Glomerular endothelial cell (primary cell): Measurements from ENCODE around the gene PRF1. TPM values are rescaled to one million over a fixed set of nuclear protein-coding genes. Genes with fewer than 3 reads are reported as not detected.
"Not testable (repeated sequence)": the region's sequence is repeated elsewhere in the genome, so short reads cannot be mapped to it uniquely, and the experiment has no call there.

ENCODE experiments used
- DNase-seq: peaks from one replicate; pipeline ENCODE4 v3.0.0-alpha.2; 2011; ENCODE audit warnings: low read depth, low spot score; ENCODE audit errors: extremely low read depth
- total RNA-seq: library from RNA; depleted of rRNA; stranded (reverse); fragments of >200 nt; gene quantifications from 2 replicates; pipeline ENCODE4 v1.2.3, GENCODE V29; 2015

Gene PRF1
- total RNA-seq, 1 donor from 2014 or later: not detected

DNA sequence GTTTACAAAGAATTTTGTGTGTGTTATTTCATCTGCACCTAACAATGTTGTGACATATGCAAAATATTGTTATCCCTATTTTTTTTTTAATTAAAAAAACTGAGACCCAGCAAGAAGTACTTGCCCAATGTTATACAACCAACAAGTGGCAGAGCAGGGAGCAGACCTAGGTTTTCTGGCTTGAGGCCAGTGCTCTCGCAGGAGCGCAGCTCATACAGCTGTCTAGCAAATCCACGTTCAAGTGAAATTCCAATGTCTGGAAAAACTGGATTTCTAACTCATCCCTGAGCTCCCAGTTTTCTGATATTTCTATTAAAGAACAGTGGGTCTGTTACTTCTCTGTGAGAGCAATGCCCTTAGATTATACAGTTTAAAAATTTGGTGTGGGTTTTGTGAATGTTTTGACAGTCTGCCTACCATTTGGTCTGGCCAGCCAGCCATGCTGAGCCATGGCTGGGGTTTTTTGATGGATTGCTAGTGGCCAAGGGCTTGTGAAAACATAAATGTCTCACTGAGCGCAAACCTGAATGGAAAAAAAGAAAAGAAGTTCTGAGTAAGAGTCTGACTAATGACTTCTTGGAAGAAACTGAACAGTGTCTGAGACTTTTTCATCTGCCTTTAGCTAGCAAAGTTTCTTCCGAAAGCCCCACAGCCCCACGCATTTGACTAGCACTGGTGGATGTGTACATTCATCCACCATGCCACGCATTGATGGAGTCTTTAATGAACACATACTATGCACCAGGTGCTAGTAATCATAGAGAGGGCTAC lies 15.4 kb upstream of the PRF1 start:
- DNase-seq: no peak

DNA sequence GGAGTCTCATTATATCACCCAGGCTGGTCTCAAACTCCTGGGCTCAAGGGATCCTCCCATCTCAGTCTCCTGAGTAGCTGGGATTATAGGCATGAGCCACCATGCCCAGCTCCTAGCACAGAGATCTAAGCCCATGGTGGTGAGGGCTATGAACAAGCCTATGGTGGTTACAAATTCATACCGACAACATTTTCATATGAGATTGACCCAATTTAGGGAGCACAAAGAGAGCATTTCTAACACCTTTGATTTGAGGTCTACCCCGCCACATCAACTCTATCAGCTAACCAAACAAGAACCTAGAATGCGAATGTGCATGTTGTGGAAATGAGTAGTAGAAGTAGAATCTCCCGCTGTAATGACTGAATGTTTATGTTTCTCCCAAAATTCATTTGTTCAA lies 14.2 kb upstream of the PRF1 start:
- DNase-seq: no peak

DNA sequence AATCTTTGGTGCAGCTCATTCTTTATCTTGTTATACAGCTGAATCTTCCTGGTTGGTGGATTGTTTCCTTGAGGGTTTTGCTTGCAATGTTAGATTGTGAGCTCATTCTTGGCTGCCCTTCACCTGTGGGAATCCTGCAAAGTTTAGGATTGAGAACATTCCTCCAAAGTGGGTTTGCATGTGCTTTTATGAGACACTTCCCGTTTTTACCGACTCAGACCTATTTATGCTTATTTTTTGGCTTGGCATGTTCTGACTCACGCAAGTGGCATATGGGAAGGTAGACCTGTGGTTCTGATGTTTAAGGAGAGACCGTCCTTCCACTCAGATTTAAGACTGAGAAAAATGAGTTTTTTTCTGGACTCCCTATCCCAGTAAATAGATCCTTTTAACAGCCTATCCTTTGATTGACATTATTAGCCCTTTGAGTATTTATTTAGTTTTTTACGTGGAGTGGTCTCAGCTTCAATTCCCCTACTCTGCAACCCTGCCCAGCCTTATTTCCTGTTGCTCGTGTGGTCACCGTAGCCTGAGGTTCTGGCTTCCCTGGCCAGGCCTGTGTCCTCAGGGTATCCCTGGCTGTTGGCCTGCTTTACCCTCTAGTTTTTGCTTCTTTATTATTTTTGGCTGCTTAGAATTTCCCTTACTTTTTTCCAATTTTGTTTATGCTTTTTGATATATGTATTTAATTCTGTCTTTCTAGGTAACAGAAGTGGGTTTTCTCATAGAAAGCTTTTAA lies 13.4 kb upstream of the PRF1 start:
- DNase-seq: no peak

DNA sequence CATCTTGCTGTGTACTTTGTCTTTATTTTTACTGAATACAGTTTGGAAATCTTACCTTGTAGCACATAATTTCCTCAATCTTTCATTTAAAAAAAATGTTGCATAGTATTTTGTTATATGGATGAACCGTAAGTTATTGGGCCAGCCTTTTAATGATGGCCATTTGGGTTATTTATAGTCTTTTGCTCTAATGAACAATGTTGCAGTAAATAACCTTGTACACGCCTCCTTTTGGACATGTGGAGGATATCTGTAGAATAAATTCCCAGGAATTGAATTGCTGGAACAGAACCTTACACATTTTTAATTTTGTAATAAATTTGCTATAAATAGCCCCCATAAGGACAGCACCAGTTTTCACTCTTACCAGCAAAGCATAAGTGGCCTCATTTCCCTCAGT lies 12.7 kb upstream of the PRF1 start:
- DNase-seq: no peak

DNA sequence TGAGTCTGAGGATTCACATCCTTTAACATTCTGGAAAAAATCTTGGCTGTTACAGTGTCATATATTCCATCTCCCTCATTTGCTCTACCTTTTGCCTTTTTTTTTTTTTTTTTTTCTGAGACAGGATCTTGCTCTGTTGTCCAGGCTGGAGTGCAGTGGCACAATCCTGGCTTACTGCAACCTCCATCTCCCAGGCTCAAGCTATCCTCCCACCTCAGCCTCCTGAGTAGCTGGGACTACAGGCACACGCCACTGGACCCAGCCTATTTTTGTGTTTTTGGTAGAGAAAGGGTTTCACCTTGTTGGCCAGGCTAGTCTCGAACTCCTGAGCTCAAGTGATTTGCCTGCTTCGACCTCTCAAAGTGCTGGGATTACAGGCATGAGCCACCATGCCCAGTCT lies 11.8 kb upstream of the PRF1 start:
- DNase-seq: not testable (repeated sequence)

DNA sequence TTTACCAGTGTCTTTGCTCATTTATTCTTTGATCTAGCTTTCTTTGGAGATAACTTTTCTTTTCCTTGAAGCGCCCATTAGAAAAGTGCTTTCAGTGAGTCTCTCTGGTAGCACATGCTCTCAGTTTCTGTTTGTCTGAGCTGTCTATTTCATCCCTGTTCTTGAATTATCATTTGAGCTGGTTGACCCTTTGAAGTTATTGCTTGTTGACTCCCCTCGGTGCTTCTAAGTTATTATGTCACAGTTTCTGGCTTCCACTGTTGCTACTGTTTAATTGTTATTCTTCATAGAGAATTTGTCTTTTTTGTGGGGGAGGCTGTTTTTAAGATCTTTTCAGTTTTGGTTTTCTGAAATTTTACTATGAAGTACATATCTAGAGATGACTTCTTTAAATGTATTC lies 11.4 kb upstream of the PRF1 start:
- no peak for DNase-seq

DNA sequence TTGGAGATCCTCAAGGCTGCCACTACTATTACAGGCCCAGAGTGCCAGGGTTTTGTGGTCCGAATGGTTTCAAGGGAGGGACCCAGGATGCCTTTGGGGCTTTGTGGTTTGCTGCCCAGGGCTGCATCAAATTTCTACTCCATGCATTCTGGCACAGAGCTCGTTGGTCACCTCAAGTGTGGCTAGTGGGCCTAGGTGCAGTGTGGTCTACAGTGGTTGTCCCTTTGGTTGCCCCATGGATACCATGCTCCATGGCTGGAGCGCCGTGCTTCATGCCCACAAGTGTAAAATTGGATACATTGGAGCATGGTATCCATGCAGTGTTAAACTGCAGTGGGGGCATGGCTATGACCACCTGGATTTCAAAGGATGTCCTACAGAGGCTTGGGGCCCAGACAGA lies 5.4 kb upstream of the PRF1 start:
- DNase-seq: no peak

DNA sequence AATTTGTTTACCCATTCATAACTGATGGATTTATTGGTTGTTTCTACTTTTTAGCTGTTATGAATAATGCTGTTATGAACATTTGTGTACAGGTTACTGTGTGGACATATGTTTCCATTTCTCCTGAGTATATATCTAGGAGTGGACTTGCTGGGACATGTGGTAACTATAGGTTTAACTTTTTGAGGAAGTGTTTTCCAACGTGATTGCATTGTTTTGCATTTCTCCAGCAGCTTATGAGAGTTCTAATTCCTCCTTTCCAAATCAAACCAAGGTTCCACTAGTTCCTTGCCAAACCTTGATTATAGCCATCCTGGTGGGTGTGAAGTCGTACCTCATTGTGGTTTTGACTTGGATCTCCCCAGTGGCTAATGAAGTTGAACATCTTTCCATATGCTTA lies 2.6 kb upstream of the PRF1 start:
- DNase-seq: no peak

DNA sequence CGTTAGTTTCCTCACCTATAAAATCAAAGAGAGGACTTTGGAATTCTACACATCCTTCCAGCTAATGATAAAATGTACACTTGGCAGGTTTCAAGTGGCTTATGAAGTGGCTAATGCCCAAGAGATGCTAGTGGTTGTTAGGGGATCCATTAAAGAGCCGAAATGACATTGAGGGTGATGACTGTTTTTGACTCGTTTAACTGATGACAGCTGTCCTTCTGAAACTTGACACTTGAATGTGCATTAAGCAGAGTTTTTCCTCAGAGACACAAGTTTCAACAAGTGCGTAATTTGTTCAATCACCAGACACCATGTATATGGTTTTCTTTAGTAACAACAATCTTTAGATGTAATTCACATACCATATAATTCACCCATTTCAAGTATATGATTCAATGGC lies 1.6 kb upstream of the PRF1 start:
- DNase-seq: no peak

DNA sequence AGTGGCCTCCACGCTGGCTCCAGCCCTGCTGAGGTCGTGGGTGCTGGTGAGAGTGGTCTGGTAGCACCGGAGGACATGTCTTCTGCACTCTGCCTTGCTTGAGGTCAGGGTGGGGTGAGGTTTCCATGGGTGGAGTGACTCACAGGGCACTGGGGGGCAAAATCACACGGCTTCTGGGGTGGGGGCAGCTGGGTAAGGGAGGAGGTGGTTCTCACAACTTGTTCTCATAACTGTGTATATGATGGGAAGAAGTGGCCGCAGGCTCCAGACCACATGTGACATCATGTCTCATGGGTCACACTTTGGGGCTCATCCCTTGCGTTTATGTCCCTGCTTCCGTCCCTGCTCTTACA lies 884 bp upstream of the PRF1 start:
- no peak for DNase-seq

DNA sequence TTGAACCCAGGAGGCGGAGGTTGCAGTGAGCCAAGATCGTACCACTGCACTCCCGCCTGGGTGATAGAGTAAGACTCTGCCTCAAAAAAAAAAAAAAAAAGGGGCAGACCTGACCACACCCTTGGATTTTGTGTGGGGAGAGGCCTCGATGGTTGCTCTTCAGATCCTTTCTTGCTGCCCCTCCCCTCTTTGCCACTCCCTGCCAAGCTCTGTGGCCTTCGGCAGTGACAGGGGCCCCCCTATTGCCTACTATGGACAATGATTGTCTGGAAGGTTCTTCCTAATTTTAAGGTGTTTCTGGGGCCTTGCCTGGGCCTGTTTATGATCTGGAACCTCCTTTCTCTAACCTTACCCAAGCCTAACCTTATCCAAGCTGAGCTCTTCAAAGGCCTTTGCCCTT lies 795 bp downstream of the PRF1 start:
- DNase-seq: no peak

DNA sequence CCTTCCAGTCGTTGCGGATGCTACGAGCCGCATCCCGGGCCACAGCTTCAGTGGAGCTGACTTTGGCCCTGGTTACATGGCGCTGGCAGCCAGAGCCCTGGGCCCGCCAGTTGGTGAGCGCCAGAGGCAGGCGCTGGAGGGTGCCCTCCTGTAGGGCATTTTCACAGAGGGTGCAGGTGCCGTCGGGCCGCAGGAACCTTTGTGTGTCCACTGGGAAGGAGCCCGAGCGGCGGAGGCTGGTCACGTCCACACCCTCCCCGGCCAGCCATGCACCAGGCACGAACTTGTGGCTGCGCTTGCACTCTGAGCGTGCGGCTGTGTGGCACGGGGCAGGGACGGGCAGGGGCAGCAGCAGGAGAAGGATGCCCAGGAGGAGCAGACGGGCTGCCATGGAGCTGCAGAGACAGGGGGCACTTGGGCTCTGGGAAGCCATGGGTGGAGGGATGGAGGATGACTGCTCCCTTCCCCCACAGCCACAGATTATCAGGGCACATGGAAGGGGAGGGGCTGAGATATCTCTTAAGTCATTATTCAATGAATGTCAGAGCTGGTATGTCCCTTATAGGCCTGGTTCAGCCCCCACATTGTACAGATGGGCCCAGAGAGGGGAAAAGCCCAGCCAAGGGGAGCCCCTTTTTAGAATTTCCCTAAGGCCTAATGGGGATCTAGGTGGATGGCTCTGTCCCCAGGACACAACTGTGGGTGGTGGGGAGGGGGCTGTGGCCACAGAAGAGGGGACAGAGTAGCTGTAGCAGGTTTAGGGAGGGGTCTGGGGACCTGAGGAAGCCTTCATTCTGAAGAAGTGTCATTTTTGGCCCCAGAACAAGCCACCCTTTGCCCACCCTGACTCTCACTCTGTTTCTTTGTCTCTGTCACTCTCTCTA lies 1.8 kb downstream of the PRF1 start:
- DNase-seq: no peak

DNA sequence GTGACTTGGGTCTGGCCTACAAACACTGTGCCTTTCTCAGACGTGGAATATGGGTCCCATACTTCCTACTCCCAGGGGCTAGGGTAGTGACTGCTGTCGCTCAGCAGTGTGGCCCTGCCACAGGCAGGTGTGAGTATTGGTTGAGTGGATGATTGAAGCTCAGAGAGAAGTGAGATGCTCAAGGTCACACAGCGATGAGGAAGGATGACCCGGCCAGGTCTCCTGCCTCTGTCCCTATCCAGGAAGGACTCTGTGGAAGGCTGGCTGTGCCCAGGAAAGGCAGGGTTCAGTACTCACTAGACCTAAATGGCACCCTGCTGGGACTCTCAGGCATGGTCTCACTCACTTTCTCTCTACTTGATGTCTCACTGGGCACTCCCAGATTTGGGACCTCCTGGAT lies 2.8 kb downstream of the PRF1 start:
- no peak for DNase-seq

DNA sequence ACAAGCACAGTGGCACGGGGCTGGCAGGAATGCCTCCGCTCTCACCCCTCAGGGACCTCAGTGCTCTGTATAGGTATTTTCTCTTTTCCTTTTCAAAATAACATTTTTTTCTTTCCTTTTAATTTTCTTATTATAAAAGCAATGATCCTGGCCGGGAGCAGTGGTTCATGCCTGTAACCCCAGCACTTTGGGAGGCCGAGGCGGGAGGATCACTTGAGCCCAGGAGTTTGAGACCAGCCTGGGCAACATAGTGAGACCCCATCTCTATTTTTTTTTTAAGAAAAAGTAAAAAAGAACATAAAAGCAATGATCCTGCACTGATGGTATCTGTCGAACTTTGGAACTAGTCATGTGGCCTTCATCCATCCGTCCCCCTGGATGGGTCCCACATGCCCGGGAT lies 3.2 kb downstream of the PRF1 start:
- DNase-seq: no peak

DNA sequence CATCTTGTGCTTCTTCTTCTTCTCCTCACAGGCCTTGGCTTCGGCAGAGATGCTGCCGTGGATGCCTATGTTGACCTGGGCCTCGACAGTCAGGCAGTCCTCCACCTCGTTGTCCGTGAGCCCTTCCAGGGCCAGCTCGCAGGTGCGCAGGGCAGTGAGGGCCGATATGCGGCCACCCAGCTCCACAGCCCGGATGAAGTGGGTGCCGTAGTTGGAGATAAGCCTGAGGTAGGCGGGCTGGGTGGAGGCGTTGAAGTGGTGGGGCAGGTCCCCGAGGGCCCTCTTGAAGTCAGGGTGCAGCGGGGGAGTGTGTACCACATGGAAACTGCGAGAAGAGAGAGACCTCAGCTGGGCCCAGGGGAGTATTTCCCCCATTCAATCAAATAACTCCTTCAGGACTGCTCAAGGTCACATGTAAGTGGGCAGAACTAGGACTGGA lies 3.7 kb downstream of the PRF1 start:
- no peak for DNase-seq

DNA sequence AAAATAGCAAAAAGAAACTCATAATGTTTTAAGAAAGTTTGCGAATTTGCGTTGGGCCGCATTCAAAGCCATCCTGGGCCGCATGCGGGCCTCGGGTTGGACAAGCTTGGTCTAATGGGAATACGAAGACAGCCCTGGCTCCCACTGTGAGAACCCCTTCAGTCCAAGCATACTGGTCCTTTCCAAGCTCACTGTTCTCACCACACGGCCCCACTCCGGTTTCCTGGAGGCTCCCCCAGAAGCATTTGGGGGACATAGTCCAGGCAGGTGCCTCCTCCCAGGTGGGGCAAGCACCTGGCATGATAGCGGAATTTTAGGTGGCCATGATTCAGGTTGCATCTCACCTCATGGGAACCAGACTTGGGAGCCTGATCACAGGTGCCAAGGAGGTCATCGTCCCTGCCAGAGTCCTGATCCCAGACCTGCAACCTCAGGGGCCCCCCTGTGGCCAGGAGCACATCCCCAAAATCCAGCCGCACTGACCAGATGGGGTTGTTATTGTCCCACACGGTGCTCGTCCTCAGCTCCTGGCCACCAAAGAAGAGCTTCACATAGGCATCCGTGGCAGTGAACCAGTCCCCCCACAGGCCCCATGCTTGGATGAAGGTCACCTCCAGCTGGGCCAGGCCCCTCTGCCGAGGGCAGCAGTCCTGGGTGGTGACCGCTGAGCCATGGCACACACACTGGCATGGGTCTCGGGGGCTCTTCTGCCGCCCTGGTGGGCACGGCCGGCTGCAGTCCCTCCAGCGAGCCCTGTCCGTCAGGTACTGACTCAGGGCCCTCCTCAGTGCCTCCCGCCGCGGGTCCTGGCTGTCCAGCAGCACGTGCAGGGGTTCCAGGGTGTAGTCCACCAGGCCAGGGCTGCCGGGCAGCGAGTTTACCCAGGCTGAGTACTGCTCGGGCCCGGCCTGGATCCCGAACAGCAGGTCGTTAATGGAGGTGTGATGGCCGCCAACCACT lies 4.4 kb downstream of the PRF1 start:
- DNase-seq: no peak

DNA sequence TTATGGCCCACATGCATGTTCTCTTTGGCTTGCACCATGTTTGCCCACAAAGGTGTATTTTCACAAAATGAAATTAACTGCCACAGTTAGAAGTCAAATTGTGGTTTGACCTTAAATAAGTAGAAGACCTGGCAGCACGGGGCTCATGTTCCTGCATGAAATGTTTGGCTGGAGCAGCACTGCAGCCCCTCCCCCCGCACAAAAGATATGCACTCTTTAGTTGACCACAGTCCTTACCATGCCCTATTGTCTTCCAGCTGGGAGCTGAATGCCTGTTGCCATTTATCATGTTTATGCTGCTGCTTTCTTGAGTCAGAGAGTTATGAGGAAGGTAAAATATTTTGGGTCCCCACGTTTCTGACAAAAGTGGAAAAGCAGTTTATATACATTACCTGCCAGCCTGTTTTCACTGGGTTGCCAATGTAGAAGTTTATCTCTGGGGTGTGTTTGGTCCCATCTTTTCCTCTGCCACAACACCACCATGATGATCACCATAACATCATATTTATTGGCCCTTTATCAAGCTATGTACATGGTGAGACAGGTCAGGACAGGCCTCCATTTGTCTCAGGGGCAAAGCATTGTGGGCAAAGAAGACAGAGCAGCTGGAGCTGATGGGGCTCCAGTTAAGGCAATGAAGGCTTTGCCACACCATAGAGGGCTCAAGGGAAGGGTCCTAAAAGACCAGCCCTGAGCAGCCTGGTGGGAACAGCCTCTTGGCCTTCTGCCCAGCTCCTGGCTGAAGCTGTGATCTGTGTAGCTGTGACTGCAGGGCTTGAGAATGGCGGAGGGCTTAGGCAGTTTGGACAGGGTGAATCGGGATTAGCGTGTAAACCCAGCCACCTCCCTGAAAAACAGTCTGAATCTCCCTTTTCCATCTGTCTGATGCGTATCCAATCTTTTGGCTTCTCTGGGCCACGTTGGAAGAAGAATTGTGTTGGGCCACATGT lies 5.4 kb downstream of the PRF1 start:
- no peak for DNase-seq

DNA sequence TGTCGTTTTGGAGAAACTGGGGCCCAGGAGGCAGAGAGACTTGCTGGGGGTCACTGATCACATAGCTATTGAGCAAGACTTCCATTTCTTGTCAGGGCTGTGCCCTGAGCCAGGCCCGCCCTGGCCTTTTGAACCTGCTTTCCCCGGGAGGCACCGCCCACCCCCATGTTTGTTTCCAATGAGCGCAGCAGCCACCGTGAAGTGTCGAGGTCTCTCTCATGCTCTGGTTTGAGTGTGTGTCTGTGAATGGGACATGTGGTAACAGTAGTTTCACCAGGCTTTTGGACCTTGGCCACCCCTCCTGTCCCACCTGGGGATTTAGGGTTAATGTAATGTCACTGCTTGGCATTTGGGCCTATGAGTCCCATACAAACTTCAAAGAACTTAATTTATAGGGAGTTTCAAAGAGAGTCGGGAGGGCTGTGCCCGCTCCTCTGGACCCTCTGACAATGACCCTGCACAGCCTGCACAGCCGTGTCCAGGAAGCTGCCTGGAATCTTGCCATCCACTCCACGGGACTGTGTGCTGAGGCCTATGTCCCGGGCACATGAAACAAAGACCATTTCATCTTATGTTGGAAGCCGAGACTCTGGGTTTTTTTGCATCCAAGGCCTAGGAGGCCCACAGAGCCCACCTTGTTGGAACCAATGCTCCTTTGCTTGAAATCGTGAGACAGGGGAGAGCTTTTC lies 6.3 kb downstream of the PRF1 start:
- DNase-seq: no peak

DNA sequence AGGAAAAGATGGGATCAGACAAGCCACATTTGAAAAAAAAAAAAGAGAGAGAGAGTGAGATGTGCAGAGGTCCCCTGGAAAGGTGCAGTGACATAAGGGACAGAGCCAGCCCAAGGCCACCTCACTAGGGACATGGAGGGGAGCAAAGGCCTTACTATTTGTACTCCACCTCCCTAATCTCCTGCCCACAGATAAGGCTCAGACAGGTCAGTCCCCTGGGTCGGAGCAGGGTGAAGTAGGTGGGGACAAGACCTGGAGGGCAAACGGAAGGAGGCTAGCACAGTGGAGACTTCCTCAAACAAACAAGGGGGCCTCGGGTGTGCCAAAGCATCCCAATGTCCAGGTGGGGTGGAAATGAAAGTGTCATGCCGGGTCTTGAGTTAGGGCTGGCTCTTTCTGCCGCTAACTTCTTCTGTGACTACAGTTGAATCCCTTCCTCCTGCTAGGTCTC lies 7.0 kb downstream of the PRF1 start:
- no peak for DNase-seq
